Right renal pelvis (tissue), 4 donors: ENCODE data around the gene AK1. TPM values are rescaled to one million over a fixed set of nuclear protein-coding genes. Genes with fewer than 3 reads are reported as not detected.
"Not testable (repeated sequence)": the region's sequence is repeated elsewhere in the genome, so short reads cannot be mapped to it uniquely, and the experiment has no call there.

ENCODE experiments used
- DNase-seq, 4 donors: peaks; one replicate each; pipeline ENCODE4 v3.0.0-alpha.2; 2013; ENCODE audit warnings: low read depth in 4 of 4, low spot score in 3 of 4, missing footprints in 1 of 4
- polyA plus RNA-seq, 4 donors: library from polyadenylated mRNA; unstranded; fragments of 120-200 nt; gene quantifications; one replicate each; pipeline ENCODE4 v1.2.1, GENCODE V29; 2013; ENCODE audit not compliant: insufficient read length in 4 of 4

AK1 gene
- polyA plus RNA-seq, 4 donors, result 40.7 to 53.8 (median 45.1) TPM

GRCh38 chr9:127885508-127886281, 8.2 kb upstream of the AK1 start:
- no peak for DNase-seq

- DNase-seq, result no peak
These were observed 7.6 kb upstream of the AK1 start for GRCh38 chr9:127884976-127885490.

GRCh38 chr9:127884427-127884911, 7.0 kb upstream of the AK1 start:
- no peak for DNase-seq

- DNase-seq, result no peak
These were observed 6.5 kb upstream of the AK1 start for GRCh38 chr9:127883959-127884358.

GRCh38 chr9:127881715-127882114, 4.2 kb upstream of the AK1 start:
- not testable (repeated sequence) for DNase-seq

GRCh38 chr9:127880143-127880542, 2.7 kb upstream of the AK1 start:
- DNase-seq, result no peak

- no peak for DNase-seq
These were observed 1.3 kb upstream of the AK1 start for GRCh38 chr9:127878652-127879390.

- no peak for DNase-seq
These were observed 651 bp upstream of the AK1 start for GRCh38 chr9:127878001-127878651.

GRCh38 chr9:127876764-127877562, 512 bp downstream of the AK1 start:
- DNase-seq, result no peak

GRCh38 chr9:127876026-127876763, 1.3 kb downstream of the AK1 start:
- DNase-seq, result no peak

GRCh38 chr9:127875306-127875966, 2.0 kb downstream of the AK1 start:
- DNase-seq, result no peak

GRCh38 chr9:127874301-127875221, 2.9 kb downstream of the AK1 start:
- no peak for DNase-seq

- DNase-seq, result no peak
These were observed 3.6 kb downstream of the AK1 start for GRCh38 chr9:127873886-127874285.

GRCh38 chr9:127873223-127873691, 4.2 kb downstream of the AK1 start:
- DNase-seq, result no peak

- no peak for DNase-seq
These were observed 4.9 kb downstream of the AK1 start for GRCh38 chr9:127872369-127873222.

- no peak for DNase-seq
These were observed 5.9 kb downstream of the AK1 start for GRCh38 chr9:127871531-127871930.

GRCh38 chr9:127870887-127871286, 6.6 kb downstream of the AK1 start:
- no peak for DNase-seq
